HG03103 (cell line): ENCODE measurements around the gene PLVAP.

Source experiments
- ATAC-seq: cut with Tn5 transposase; IDR thresholded peaks from one replicate; pipeline ENCODE4 v1.9.1; 2021; ENCODE audit warnings: low read depth; ENCODE audit not compliant: unreplicated experiment

The PLVAP gene, protein sequence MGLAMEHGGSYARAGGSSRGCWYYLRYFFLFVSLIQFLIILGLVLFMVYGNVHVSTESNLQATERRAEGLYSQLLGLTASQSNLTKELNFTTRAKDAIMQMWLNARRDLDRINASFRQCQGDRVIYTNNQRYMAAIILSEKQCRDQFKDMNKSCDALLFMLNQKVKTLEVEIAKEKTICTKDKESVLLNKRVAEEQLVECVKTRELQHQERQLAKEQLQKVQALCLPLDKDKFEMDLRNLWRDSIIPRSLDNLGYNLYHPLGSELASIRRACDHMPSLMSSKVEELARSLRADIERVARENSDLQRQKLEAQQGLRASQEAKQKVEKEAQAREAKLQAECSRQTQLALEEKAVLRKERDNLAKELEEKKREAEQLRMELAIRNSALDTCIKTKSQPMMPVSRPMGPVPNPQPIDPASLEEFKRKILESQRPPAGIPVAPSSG

DNA sequence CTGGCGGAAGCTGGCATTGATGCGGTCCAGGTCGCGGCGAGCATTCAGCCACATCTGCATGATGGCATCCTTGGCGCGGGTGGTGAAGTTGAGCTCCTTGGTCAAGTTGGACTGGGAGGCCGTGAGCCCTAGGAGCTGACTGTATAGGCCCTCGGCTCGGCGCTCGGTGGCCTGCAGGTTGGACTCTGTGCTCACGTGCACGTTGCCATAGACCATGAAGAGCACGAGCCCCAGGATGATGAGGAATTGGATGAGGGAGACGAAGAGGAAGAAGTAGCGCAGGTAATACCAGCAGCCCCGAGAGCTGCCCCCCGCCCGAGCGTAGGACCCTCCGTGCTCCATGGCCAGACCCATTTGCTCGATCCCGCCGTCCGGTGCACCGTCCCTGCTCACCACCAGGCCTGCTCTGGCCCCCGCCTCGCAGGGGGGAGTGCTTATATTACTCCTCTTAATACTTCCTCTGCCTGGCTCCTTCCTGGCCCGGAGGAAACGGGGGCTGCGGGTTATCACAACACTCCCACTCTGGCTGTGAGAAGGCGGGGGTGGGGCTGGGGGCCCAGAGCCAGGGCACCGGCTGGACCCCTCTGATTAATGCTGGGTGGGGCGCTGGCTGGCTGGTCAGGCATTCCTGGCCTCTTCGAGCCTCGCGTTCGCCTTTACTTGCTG, at the start of gene PLVAP:
Gene PLVAP, minus strand, starts transcription at position 408 of the 666 bp plus-strand sequence. Its CDS starts 54 bp downstream, at position 354.
- no peak for ATAC-seq

DNA sequence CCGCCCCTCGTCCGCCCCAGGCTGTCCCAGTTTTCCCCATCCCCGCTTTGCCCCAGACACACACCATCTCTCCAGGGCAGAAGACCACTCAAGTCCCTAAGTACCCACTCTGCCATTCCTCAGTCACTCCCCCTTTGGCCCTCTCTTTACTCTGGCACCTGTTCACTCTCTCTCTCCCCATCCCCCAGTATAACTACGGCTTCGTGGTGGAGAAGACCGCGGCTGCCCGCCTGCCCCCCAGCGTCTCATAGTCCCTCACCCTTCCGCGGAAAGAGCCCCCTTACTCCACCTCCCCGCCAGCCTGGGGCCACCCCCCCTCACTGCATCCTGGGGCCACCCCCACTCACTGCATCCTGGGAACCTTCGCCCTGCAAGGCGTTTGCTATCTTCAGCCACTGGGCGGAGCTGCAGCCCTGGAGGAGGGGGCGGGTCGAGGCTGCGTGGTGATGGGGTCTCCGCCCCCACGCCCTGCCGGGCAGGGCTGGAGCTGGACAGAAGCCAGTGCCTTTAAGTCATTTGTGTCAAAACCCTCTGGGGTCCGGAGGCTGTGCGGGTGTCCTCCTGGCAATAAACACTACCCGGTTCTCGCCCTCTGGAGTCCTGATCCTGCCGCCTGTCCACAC, 47.7 kb upstream of the PLVAP start:
- no peak for ATAC-seq

DNA sequence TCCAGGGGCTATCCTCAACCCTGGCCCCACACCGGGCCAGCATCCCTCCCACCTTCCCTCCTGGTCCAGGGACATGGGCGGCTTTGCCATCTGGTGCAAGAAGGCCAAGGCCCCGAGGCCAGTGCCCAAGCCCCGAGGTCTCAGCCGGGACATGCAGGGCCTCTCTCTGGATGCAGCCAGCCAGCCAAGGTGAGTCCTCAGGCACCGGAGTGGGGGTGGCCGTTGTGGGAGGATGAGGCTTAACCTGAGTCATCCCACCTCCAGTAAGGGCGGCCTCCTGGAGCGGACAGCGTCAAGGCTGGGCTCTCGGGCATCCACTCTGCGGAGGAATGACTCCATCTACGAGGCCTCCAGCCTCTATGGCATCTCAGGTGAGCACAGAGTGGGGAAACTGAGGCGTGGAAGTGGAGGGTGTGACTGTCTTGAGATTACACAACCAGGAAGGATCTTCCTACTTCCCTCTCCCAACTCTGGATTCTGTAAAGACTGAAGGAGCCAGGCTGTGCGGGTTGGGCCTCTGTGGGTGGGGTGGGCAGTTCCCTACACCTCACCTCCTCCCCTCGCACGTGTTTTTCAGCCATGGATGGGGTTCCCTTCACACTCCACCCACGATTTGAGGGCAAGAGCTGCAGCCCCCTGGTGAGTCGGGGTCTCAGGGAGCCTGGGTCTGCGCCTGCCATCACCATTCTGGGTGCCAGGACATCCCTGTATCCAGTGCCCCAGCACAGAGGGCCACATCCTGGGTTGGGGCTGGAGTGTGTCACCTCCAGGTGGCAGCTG, 46.5 kb upstream of the PLVAP start:
- no peak for ATAC-seq

DNA sequence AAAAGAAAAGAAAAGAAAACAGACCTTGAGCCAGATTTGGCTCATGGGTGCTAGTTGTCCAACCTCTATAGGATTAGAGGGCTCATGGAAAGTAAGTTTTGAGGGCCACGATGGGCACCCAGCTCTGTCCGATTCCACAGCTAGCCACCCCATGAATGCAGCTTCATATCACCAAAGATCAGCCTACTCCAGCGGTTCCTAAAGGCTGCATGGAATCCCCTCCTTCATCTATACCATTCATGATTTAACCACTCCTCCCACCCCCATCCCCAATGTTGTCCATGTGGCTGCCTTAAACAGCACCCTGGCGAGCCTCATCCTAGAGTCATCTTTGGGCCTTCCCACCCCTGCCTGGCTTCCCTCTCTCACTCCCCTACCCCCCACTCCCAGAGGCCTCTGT, 44.8 kb upstream of the PLVAP start:
- ATAC-seq = no peak

DNA sequence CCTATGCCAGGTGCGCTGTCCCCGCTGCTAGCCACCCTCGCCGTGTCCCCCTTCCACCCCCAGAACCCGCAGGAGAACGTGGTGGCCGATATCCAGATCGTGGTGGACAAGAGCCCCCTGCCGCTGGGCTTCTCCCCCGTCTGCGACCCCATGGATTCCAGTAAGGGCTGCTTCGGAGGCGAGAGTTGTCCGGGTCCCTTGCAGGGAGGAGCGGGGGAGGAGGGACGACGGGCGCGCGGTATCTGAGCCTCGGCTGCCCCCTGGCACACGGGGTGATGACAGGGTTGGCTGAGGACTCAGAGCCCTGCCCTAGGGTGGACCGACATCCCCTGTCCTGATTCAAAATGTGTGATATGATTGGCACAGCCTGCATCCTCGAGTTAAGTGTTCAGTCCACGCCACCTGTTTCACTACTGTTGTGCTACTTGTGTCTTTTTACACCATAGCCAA, 43.4 kb upstream of the PLVAP start:
- no peak for ATAC-seq

DNA sequence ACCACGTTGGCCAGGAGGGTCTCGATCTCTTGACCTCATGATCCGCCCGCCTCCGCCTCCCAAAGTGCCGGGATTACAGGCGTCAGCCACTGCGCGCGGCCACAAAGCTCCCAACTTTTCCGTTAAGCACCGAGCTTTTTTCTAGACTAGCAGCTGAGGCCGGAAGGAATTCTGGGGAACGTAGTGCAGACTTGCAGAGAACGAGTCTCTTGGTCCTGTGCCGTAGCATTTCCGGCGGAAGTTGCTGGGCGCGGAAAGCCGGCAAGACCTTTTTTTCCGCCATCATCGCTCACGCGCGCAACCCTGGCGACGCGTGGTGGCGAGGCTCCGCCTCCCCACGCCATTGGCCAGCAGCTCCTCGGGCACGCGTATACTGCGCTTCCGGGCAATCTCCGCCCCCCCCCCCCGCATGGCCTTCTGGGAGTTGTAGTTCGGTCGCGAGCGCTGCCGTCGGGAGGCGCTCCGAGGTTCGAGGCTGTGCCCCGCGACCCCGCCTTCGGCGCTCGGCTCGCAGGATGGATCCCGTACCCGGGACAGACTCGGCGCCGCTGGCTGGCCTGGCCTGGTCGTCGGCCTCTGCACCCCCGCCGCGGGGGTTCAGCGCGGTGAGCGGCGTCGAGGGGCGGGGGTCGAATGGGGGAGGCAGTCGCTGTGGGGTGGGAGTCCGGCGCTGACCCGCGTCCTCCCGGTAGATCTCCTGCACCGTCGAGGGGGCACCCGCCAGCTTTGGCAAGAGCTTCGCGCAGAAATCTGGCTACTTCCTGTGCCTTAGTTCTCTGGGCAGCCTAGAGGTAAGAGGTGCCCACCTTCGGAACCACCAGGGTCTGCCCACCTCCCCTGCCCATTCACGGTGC, 42.7 kb upstream of the PLVAP start, which contains the start of gene MVB12A:
Gene MVB12A, plus strand, starts transcription at position 427 of the 854 bp plus-strand sequence. Its CDS starts 89 bp downstream, at position 516.
- ATAC-seq = peak; percentile 75

DNA sequence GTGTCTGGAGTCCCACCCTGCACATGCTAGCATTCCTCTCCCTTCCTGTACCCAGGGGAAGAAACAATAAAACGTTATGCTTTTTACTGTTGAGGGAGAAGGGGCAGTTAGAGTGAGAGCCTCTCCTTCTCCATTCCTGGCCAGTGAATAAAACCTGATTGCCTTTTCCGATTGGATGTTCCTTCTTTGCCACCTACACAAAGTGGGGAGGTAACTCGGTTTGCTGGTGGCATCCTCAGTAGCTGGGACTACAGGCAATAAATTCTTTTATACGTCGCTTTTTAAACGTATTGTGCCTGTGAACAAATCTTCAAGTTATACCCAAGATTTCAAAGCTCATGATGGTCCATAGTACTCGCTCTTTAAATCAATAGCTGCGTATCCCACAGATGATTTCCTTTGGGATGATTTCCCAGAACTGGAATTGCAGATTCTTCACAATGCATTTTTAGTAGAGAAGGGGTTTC, 42.0 kb upstream of the PLVAP start:
- ATAC-seq = no peak

DNA sequence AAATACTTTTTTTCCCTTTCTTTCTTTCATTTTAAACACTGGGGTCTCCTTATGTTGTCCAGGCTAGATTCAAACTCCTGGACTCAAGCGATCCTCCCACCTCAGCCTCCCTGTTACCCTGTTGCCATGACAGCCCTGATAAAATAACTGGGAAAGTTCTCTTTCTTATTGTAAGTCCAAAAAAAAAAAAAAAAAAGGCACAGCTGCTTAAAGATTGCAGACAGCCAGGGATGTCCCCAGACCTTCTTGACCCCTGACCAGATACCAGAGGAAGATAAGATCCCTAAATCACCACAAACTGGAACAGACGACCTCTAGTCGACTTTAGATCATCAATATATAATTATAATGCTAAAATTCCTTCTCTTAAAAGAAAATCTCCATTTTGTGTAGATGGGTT, 41.6 kb upstream of the PLVAP start:
- no peak for ATAC-seq

DNA sequence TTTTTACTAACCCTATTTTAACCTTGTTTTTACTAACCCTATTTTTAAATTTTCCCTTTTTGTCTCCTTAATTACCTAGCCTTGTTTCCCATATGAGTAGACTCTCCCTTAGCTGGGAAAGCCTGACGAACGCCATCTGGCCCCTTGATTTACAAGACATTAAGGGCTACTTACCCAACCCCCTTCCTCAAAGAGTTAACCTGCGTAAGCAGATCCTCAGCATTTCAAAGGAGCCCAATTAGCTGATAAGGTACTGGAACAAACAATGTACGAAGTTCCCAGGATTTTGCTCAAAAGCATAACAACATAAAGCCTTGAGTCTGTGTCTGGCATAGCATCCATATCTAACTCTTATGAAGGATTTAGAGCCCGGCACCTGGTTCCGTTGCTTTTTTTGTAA, 38.0 kb upstream of the PLVAP start:
- no peak for ATAC-seq

DNA sequence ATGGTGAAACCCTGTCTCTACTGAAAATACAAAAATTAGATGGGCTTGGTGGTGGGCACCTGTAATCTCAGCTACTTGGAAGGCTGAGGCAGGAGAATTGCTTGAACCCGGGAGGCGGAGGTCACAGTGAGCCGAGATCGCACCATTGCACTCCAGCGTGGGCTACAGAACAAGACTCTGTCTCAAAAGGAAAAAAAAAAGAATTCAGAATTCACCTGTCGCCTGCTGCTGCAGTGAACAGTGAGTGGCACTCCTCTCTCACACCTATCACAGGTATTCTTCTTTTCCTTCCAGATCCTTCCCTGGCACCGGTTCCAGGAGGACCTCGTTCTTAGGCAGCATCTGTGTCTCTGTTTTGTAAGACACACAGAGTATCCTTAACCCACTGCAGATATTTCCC, 37.0 kb upstream of the PLVAP start:
- no peak for ATAC-seq

DNA sequence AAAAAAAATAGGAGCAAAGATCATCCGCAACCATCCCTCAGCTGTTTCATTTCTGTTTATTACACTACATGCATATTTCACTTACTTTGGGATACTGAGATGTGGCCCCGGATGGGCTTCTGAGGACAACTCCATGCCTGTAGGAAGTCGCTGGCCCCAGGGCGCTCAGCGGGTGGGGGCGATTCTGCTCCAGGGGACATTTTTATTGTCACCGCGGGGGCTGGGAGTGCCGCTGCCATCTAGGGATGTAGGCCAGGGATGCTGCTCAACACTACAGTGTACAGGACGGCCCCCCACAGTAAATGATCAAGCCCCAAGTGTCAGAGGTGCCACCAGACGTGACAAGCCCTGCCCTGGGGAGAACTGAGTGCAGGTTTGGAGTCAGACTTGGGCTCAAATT, 34.7 kb upstream of the PLVAP start:
- no peak for ATAC-seq

DNA sequence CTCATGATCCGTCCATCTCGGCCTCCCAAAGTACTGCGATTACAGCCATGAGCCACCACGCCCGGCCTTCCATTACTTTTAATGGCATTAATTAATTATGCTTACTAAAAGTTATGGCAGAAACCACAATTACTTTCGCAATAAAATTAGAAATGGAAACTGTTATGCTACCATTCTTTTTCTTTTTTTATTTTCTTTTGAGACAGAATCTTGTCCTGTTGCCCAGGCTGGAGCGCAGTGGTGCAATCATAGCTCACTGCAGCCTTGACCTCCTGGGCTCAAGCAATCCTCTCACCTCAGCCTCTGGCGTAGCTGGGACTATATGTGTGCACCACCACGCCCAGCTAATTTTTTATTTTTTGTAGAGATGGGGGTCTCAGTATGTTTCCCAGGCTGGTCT, 32.8 kb upstream of the PLVAP start:
- ATAC-seq = no peak

DNA sequence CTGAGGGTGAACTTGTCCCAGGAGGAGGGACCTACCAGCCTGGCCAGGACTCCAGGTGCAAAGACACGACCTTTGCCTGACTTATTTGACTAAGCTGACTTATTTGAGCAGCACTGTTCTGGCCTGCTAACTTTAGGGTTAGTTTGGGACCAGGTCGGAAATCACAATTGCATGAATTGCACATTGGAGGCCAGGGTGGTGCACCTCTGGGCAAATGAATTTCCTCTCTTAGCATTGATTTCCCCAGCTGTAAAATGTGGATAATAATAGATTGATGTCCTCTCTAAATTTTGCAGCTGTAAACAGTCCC, 29.7 kb upstream of the PLVAP start:
- no peak for ATAC-seq

DNA sequence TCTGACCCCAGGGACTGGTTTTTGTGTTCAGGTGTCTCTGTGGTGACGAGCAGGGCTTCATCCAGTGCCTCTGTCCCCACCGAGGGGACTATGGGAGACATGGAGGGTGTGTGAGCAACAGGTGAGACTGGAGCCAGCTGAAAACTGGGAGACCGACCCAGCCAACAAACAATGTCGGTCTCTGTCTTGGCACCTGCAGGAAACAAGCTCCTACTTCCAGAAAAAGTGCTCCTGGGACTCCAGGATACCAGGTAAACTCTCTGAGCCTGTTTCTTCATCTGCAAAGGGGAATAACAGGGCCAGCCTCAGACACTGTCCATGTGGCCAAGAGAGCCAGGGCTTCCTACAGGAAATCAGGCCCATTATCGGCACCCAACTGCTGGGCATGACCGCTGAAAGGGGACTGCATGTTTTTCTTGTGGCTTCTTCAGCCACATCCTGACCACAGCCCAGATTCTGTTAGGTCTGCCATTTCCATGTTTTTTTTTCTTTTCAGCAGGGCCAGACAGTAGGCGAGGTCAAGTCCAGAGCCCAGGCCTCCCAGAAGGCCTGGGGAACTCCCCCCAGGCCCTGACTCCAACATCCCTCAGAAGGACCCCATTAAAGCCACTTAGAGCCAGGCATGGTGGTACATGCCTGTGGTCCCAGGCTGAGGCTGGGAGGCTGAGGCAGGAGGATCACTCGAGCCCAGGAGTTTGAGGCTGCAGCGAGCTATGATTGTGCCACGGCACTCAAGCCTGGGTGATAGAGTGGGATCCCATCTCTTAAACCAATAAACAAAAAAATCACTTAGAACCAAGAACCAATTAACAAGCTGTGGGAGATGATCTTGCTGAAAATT, 29.1 kb upstream of the PLVAP start:
- no peak for ATAC-seq

DNA sequence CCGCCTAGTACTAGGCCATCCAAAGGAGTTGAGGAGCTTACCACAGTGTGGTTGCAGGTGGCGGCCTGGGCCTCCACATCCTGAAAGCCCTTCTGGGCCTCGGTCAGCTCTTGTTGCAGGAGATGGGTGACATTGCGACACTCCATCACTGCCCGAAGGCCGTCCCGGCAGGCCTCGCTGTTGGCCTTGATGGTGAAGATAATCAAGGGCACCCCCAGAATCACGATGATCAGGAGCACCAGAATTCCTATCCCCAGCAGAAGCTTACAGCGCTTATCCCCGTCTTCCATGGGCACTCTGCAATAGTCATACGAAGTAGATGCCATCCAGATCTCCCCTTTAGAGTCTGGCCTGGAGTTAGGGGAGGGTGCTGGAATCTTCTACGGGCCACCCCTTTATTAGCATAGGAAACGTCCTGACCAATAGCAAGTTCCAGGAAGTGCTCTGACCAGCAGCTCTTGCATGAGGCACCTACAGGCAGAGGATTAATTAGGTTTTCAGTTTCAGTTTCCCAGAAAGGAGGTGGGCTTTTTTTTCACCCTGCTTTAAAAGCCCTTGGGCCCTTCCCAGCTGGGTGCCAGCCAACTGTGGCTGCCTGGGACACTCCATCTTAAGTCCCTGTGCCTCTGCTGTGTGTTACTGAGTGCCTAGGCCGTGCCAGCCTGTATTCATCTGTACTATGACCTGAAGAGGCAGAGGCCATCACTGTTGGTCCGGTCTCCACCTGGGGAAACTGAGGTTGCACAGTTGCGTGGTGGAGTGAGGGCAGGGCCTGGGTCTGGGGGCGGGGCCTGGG, 28.3 kb upstream of the PLVAP start, which contains the start of gene BST2:
Gene BST2, minus strand, starts transcription at position 381 of the 796 bp plus-strand sequence. Its CDS starts 55 bp downstream, at position 326.
- peak; percentile 66 for ATAC-seq

DNA sequence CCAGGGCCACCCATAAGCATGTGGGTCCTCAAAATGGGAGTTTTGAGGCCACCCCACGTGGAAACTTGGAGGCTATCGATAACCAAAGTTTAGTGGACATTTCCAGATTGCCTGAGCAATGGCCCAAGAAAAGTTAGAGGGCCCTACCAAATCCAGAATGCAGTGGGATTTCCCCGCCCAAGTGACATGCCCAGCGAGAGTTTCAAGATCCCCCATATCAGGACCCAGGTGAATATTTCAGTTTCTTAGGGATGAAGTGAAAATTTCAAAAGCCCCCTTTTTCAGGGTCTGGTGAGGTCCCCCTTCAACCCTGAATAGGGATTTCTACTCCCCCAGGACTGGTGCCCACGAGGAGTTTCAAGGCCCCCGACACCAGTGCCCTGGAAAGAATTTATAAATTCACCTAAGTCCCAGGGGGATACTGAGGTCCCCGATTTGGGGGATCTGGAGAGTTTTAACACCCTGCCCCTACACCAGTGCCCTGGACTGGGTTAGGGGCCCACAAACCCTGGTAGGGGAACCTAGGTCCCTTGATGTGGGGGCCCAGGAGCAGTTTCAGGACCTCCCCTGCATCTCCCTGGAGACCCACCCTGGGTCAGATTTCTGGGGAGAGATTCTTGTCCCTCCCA, 27.6 kb upstream of the PLVAP start:
- ATAC-seq = peak; percentile 19

DNA sequence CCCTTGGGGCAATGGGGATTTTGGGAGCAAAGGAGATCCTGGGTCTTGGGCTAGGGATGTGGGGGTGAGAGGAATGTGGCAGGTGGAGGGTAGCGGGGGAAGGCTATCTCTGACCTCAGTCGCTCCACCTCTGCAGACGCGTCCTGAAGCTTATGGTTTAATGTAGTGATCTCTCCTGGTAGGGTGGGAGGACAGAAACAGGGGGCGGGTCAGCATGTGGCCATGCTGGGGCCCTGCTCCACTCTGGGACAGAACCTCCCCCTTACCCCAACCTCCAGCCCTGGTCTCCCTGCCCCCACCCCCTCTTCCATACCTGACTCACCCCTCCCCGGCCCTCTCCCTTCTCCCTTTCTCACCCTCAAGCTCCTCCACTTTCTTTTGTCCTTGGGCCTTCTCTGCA, 26.9 kb upstream of the PLVAP start:
- no peak for ATAC-seq
